GM12874 (cell line): ENCODE data around the gene STK38.

Experiments used
- CTCF ChIP-seq: IDR thresholded peaks from 2 replicates; pipeline ENCODE4 v1.5.1; 2011; ENCODE audit warnings: low read depth, mild to moderate bottlenecking, control low read depth, low read length, moderate library complexity; ENCODE audit not compliant: insufficient read depth

Gene STK38

GRCh38 chr6:36504982-36505381 is 42.3 kb downstream of the STK38 start:
- TF ChIP-seq CTCF = no peak

- no peak for TF ChIP-seq CTCF
These were observed 43.1 kb downstream of the STK38 start for GRCh38 chr6:36504181-36504580.

GRCh38 chr6:36501686-36502085 is 45.6 kb downstream of the STK38 start:
- no peak for TF ChIP-seq CTCF

GRCh38 chr6:36499918-36500317 is 47.4 kb downstream of the STK38 start:
- TF ChIP-seq CTCF = no peak

GRCh38 chr6:36495086-36495485 is 52.2 kb downstream of the STK38 start:
- TF ChIP-seq CTCF = no peak

GRCh38 chr6:36493859-36494258 is 53.4 kb downstream of the STK38 start:
- TF ChIP-seq CTCF = no peak

- TF ChIP-seq CTCF = no peak
These were observed 54.0 kb downstream of the STK38 start for GRCh38 chr6:36493319-36493718.

- TF ChIP-seq CTCF = no peak
These were observed 54.7 kb downstream of the STK38 start for GRCh38 chr6:36492621-36493020.
